HG02981 (cell line): ENCODE data around the gene LRCOL1.

Experiments used
- ATAC-seq: cut with Tn5 transposase; IDR thresholded peaks from one replicate; pipeline ENCODE4 v1.9.1; 2021; ENCODE audit warnings: mild to moderate bottlenecking, moderate library complexity; ENCODE audit not compliant: unreplicated experiment

The LRCOL1 gene

DNA sequence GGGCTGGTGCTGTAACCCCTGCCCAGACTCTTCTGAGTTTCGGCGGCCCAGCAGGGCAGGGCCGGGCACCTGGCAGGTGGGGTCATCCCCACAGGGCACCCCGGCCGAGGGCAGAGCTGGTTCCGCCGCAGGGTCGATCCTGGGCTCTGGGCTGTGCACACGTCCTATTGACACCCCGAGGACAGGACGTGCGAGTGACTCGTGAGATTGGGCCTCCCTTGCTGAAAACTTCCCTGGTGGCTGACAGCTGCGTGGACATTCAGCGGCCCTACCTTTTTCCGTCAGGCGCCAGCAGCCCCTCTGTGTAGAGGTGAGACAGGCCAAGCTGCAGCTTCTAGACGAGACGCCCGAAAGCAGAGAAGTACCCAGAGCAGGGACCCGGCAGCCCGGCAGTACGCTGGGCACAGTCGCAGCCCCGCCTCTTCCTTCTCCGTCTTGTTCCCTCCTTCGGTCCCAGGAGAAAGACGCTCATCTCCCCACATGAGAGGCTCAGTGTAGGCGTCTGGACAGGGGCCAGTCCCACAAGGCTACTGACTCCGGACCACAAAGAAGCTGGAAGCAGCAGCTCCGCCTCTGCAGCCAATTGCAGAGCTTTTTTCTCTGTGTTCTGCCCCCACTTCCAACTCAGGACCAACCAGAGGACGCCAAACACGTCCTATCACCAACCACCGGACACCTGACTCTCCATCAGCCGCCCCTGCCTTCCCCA lies at the start of gene LRCOL1:
Gene LRCOL1, minus strand, starts transcription at position 532 of the 709 bp plus-strand sequence. CDS start 4,331 bp downstream, outside the sequence.
- no peak for ATAC-seq

DNA sequence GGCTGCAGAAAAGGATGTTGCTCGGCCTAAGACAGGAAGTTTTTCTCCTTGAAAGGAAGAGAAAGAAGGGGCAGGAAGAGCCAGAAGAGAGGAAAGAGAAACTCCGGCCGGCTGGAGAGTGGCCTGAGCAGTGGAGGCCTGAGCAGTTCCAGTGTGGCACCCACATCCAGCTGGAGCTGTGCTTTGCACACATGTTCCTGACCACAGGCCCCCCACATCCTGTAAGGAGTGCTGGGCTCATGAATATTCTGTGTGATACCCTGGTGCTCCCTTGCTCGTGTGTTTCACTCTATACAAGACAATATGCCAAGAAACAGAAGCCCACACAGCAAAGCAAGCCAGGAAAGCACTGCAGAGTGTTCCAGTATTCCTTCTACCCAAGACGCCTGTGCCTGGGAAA lies 49.7 kb upstream of the LRCOL1 start:
- no peak for ATAC-seq

DNA sequence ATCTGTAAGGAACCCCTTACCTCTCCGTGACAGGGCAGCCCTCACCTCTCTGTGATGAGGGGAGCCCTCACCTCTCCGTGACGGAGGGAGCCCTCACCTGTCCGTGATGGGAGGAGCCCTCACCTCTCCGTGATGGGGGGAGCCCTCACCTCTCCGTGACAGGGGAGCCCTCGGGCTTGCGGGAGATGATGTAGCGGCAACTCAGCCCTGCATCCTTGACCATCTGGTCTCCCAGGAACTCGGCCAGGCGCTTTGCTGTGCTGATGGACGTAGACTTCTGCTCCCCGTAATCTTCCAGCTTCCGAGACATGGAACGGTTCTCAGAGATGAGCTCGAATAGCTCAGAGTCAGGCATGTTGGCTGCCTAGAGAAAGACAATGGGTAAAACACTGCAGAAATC lies 48.8 kb upstream of the LRCOL1 start:
- ATAC-seq, result no peak

DNA sequence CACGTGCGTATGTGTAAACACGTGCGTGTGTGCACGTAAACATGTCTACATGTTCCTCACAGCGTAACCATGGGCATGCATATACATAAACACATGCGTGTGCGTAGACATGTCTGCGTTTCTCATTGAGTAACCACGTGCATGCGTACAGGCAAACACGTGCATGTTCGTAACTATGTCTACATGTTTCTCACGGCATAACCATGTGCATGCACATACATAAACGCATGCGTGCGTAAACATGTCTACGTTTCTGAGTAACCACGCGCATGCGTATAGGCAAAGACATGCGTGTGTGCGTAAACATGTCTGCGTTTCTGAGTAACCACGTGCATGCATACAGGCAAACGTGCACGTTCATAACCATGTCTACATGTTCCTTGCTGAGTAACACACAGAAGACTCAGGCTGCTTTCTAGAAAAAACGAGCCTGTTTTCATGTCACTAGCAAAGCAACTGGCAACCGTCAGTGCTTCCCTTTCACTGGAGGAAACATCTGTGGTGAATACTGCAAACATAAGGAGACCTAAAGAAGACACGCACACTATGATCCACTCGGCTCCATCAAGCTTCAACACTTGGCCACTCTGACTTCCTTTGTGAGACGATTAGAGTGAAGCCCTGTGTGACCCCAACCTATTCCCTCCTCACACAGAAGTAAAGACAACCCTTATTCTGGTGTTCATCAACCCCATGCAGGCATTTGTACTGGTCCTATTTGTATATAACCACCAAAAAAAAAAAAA lies 47.9 kb upstream of the LRCOL1 start:
- no peak for ATAC-seq

DNA sequence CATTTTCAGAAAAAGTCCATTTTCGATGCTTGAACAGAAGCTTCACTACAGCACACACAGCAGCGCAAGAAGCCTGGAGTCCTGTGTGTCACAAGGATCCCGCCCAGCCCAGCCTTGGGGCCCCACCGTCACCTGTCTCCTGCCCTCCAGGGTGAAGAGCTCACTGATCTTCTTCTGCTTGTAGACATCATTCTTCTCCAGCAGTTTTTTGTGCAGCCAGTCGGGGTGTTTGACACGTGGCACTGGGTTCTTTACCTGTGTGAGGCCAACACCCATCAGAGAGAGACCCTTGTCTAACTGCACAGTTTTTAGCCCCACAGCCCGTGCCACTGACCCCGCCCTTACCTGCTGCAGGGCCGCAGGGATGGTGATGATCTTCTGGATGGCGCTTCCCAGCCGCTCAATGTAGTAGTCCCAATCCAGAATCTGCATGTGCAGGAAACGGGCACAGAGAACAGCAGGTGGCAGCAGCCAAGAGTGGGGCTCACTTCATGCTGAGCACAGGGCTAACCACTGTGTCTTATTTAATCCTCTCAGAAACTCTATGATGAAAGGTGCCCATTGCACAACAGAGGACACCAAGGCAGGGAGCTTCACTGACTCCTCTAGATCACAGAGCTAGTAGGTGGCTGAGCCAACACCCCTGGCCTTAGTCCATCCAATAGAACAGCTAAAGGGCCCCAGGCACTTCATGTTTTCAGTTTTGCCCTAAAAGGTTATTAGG lies 46.8 kb upstream of the LRCOL1 start:
- no peak for ATAC-seq

DNA sequence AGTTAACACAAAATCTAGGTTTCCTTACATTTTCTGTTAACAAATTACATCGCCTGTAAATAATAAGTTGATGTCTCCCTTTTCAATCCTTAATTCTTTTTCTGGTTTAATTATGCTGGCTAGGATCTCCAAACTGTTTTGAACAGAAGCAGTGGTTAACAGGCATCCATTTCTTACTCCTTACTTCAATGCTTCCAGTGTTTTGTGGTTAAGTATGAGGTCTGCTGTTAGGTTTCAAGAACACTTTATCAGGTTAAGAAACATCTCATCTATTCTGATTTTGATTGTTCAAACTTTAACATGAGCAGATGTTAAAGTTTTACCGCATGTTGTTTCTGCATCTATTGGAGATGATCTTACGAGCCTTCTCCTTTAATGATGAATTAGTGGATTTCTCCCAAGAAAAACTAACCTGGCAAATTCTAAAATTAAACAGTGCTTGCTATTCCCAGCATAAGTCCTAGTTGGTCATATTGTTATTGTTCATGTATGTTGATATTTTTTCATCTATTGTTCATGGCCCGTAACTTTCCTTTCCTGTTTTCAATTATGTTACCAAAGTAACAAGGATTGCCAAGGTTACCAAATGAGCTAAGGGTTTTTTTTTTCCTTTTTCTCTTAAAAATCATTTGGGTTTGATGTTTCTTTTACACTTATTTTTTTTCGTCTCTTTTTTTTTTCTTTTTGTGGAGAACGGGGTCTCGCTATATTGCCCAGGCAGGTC lies 43.3 kb upstream of the LRCOL1 start:
- no peak for ATAC-seq

DNA sequence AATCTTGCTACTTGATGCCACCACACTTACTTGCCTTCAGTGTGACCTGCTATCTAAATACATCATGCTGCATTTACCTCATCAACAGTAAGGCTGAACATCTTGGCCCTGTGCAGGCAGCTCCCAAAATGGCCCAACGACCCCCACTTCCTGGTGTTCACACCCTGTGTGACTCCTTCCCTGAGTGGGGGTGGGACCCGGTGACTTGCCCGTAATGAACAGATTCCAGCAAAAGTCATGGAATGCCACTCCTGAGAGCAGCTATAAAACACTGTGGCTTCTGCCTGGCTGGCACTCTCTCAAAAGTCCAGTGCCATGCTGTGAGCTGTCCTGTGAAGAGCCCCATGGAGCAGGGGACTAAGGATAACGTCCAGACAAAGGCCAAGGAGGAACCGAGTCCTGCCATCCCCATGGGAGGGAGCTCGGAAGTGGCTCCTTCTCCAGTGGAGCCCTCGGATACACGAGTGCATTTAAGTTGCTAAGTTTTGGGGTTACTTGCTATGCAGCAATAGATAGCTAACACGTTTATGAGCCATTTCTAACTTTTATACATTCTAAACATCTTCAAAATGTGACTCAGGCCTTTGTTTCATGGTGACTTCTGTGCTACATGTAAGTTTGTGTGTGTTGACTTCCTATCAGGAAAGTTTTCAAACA lies 41.2 kb upstream of the LRCOL1 start:
- no peak for ATAC-seq

DNA sequence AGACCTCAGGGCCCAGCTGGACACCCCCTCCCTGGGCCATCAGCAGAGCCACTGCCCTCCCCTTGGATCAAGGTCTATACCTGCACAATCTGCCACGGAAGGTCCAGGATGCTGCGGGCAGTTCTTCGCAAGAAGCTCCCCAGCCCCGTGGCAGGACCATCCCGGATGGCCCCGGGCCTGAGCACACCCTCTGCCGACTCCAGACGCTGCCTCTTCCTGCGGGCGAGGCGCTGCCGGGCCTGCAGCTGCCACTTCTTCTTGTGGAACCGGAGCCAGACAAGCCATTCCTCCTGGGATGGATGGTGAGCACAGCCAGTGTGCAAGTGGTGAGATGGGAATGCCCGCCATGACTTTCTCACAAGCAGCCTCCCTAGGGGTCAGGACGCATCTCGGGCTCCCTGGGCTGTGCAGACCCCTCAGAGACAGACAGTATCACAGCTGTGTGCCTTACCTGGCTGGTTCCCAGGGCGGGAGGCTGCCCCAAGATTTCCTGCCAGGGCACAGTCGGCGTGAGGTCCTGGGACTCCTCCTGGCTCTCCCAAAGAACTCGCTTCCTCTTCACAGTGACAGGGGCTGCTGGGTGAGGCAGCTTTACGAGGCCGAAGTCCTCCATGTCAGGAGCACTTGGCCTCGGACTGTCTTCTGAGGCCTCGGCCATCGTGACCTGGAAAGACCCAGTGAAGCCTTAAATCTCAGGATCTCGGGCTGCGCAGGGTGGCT lies 39.0 kb upstream of the LRCOL1 start:
- ATAC-seq, result no peak

DNA sequence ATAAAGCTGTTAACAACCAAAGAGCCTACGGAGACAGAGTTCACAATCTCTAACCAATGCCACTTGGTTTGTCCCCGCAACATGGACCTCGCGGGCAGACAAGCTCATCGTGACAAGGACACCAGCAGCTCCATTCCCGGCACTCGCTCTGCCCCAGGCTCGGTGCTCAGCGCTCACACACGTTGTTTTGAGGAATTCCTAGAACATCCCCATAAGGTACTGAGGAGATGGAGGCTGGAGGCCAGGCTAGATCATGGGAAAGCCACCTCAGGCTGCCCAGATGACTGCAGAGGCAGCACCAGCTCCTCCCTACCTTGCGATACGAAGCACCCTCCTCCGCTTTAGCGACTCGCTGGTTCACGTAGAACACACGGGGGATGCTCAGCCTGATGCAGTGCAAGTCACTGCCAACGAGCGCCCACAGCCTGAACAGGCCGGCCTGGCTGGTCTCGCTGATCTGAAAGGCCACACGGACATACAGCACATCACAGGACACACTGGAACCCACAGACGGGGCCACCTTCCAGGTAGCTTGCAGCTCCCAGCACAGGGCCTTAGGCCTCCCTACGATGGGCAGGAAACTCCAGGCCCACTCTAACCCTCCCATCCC lies 38.3 kb upstream of the LRCOL1 start:
- no peak for ATAC-seq

DNA sequence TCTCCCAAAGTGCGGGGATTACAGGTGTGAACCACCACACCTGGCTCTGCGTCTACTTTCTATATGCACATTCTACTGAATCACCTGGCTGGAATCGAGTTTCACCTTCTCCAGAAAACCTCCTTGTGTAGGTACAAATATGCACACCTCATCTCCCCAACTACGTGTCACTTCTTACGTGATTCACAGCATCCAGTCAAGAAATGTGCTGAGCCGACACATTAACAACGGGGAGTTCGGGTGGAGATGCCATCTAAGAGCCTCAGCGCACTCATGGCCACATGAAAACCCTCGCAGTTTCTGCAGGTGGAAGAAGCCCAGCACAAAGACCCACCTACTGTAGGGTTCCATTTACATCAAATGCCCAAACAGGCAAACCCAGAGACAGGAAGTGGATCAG lies 37.5 kb upstream of the LRCOL1 start:
- no peak for ATAC-seq

DNA sequence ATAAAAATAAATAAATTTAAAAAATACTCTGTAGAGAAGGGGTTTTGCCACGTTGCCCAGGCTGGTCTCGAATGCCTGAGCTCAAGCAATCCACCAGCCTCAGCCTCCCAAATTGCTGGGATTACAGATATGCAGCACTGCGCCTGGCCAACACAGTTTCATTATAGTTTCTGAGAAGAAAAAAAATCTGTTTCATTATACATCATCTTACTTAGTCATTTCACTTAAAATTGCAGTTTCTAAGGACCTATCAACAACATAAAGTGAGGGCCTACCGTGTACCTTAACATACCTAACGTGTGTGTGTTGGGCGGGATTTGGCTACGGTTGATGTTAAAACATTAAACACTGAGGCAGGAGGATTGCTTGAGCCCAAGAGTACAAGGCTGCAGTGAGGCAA lies 36.5 kb upstream of the LRCOL1 start:
- no peak for ATAC-seq

DNA sequence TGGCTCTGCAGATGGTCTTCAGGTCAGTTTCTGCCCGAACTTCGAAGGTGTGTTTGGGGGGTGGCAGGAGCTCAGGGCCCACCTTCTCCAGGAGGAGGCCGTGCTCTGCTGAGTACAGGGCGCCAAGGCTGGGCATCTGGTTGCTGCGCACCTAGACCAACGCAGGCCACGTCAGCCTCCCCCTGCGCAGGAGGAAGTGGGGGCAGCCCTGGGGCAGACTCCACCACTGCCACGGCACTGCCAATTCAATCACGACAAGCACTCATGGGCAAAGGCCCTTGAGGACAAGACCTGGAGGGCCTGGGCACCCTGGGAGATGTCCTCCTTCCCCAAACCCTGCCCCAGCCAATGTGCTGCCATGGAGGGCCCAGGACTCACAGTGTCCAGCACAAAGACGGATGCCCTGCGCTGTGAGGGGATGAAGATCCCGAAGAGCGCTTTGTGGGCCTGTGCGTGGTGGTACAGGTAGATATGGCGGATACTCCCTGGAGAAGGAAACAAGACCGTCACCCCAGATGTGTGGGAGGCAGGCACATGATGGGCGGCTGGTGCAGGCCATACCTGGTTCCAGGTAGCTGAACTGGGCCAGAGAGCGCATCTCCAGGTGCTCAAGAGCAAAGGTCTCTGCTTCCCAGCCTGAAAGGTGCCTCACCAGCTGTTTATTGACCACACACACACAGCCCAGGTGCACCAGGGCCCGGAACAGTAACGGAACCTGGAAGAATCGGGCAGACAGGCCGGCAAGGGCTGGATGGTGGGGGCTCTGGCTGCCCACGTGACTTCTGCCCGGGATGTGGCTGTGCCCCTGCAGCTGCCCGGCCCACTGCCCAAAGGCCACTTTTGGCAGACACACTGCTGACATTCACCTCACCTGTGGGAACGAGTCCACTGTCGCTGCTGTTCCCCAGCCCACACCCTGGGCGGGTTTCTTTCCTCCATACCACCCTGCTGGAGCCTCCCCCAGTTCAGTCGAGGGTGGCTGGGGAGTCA lies 32.8 kb upstream of the LRCOL1 start:
- ATAC-seq, result no peak

DNA sequence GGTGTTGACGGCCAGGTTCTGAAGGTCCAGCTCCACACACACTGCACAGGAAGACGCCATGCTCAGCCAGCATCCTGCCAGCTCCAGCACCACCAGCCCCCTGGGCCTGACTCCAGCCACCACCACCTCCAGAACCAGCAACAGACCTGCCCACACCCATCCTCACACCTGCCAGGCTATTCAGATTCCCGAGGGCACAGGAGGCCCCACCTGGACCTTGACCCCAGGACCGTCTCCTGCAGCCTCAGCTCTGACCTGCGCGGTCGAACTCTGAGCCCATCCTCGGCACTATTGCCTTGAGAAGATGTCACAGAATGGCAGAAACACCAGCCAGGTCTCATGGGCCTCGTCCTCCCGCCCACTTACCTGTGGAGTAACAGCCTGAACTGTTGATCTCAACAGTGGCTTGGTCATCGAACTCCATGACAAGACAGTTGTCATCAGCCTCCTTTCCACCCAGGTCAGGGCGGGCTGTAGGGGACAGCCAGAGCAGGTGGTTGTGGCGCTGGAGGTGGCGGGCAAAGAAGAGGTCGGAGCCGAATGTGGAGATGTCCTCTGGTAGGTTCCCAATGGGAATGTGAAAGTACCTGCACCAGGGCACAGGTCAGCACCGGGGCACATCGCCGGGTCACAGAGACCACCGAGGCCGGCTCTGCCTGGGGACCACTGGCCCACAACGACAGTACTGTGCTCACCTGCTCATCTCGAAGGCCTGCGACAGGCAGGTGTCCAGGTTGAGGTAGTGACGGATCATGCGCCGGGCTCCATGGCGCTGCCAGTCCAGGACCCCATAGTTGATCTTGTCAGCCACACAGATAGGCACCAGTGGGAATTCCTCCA lies 31.6 kb upstream of the LRCOL1 start:
- ATAC-seq, result no peak

DNA sequence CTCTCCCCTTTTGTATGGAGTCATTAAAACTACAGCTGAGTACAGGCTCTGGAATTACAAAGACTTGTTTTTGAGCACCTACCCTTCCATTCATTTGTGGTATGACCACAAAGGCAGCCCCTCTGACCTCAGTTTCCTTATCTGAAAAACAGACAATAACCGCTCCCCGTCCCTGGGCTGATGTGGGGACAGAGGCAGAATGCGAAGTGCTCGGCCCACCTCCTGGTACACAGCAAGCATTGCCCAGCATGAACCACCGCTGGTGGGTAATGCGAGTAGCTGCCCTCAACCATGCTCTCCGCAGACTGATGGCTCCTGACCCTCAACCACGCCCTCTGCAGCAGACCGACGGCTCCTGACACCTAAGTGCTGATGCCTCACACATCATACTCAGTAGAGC lies 30.6 kb upstream of the LRCOL1 start:
- ATAC-seq, result no peak

DNA sequence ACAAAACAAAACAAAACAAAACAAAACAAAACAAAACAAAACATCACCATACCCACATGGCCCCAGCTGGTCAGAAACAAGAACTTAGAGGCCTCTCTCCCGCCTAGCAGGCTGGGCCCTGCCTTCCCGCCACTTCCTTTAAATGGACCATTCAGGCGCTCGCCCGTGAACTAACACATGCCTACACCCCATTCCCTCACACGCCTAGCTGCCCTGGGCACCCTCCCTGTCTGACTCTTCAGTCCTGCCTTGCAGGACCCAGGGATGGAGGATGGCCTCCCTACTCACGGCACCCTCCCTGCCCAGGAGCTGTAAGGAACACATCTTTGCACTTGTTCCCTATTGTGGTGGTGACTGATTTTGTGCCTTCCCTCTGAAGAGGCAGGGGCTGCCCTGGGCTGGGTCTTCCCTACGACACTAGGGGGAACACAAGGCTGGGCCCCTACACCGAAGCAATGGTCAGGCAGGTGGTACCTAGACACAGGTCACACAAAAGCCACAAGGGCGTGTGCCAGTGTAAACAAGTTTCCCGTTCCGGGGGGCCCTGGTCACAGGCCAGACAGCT lies 29.7 kb upstream of the LRCOL1 start:
- ATAC-seq, result no peak

DNA sequence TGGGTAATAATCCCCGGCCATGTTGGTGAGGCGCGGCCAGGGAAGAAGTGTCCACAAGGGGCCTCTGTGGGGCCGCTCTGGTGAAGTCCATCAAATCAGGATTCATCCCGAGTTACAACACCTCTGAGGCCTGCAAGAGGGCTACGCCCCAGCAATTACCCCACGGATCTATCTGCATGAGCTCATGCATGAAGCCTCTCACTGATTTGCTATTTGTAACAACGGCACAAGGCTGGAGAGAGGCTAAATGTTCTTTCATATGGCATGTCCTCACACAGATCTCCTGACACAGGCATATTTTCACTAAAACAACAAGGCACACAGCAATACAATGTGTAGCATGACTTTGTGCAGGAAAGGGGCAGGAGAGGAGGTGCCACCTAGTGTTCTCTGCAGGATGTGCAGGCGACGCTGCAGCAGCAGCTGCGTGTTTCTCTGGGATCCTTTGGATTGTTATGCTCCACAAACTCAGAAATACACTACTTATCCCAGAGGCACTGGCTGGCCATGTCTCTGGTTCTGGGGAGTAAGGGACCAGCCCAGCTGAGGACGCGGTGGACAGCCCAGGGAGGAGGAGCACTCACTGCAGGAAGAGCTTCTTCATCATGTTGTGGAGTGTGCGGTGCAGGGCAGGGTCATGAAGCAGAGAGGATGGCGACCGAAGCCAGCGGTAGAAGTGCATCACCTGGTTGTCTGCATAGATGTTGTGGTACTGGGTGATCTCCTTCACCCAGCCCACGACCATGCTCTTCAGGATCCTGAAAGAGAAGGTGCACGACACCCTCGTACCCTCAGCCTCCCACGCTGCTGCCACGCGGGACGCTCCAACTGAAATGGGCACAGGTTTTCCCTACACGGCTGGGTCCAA lies 28.4 kb upstream of the LRCOL1 start:
- no peak for ATAC-seq
